ENCODE measurements around the gene ZFYVE9. TPM values are rescaled to one million over a fixed set of nuclear protein-coding genes. Genes with fewer than 3 reads are reported as not detected.

The ZFYVE9 gene
- total and polyA plus RNA-seq, 2 experiments from 2014 or later: 5.4 to 27.3 TPM

- TF ChIP-seq ZNF462 (CRISPR knock-in tag; IDR thresholded peaks at IDR 0.05) (no peak), CTCF (conservative IDR thresholded peaks at IDR 0.05; ENCODE audit: low read depth in 2 of 2) (no peak), POLR2AphosphoS5 (IDR thresholded peaks at IDR 0.05; ENCODE audit: low read depth) (no peak), EZH2 (IDR thresholded peaks at IDR 0.05; ENCODE audit: low read depth, unreplicated experiment) (no peak), JUNB (IDR thresholded peaks at IDR 0.05; ENCODE audit: unreplicated experiment) (no peak), REST (IDR thresholded peaks at IDR 0.05; ENCODE audit: unreplicated experiment) (no peak), ZNF331 (CRISPR knock-in tag; IDR thresholded peaks at IDR 0.05; ENCODE audit: low read depth) (no peak)
These were observed 203.4 kb downstream of the ZFYVE9 start (continued) for GRCh38 chr1:52345252-52345651.

Measured in GM23338 (cell line).